AG04449 (cell line): ENCODE data around the gene ZNF586.

ENCODE experiments used
- CTCF ChIA-PET: fragments of 350-600 bp; formaldehyde crosslinking; extraction: SDS; loops from one replicate; lab custom pipeline; 2021; ENCODE audit warnings: antibody characterized with exemption; lab: Yijun Ruan, JAX
- POLR2A ChIA-PET: fragments of 400-600, 350-600 bp; formaldehyde crosslinking; extraction: SDS; loops from one replicate; lab custom pipeline; 2020; ENCODE audit warnings: antibody characterized with exemption, inconsistent platforms; lab: Yijun Ruan, JAX
- DNase-seq: peaks from one replicate; pipeline ENCODE4 v3.0.0-alpha.2; 2010; ENCODE audit warnings: low read depth, low spot score
- H3K4me3 ChIP-seq: 2 replicates; pipeline ENCODE4 v1.5.1; 2011; ENCODE audit warnings: low read depth, mild to moderate bottlenecking, control low read depth, low read length
- TF ChIP-seq, protein P1 (sequence below): IDR thresholded peaks from one replicate; pipeline ENCODE4 v1.5.1; 2011; ENCODE audit warnings: mild to moderate bottlenecking, moderate library complexity, low read length, control low read depth, inconsistent platforms; ENCODE audit not compliant: insufficient read depth; ENCODE audit errors: missing control alignments

Gene ZNF586

DNA sequence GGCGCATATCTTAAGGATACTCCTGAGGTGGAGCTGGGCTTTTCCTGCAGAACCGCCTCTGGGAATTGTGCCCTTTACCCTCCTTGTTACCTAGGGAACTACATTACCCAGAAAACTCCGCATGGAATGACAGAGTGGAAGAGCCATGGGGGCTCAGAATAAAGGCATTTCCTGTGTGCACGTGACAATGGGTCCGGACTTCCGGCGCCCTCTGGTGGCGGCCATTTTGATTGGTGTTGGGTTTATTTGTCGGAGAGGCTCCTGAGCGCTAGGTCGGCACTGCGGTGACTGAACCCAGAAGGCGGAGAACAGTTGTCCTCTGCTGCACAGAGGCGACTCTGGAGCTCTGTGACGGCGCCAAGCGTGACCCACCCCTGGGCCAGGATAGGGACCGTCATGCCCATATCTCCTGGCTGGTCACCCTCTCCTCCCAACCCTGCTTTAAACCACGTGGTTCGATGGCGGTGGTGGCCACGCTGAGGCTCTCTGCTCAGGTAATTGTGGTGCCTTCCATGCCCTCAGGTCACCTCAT is 60.7 kb downstream of the ZNF586 start, which contains the start of gene ZNF587B:
TSS of gene ZNF587B (plus strand) at position 229 of the 532 bp plus-strand sequence. CDS start at position 459, 230 bp downstream.
- ChIA-PET POLR2A (interaction anchor here (0.7 kb wide), 1 partner anchor 44 kb away, joined by 3 read pairs; no protein-coding TSS in a partner anchor), CTCF (interaction anchor here (0.9 to 1.2 kb wide), 3 partner anchors 11 to 423 kb away, joined by 3 to 4 read pairs (median 3); no protein-coding TSS in a partner anchor)
- DNase-seq: no peak
- peak within 1 kb of the TSS; percentile 56 for H3K4me3 ChIP-seq
- TF ChIP-seq, protein P1, sequence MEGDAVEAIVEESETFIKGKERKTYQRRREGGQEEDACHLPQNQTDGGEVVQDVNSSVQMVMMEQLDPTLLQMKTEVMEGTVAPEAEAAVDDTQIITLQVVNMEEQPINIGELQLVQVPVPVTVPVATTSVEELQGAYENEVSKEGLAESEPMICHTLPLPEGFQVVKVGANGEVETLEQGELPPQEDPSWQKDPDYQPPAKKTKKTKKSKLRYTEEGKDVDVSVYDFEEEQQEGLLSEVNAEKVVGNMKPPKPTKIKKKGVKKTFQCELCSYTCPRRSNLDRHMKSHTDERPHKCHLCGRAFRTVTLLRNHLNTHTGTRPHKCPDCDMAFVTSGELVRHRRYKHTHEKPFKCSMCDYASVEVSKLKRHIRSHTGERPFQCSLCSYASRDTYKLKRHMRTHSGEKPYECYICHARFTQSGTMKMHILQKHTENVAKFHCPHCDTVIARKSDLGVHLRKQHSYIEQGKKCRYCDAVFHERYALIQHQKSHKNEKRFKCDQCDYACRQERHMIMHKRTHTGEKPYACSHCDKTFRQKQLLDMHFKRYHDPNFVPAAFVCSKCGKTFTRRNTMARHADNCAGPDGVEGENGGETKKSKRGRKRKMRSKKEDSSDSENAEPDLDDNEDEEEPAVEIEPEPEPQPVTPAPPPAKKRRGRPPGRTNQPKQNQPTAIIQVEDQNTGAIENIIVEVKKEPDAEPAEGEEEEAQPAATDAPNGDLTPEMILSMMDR: peak; percentile 17
